ENCODE measurements around the gene TNFRSF19.

- TF ChIP-seq EZH2 (optimal IDR thresholded peaks at IDR 0.05; ENCODE audit: low read depth, low read length) (no peak), CTCF (IDR thresholded peaks at IDR 0.05; ENCODE audit: low read length) (no peak)
These were observed 148.8 kb downstream of the TNFRSF19 start for GRCh38 chr13:23718996-23719395.

Data from MM.1S (cell line).